ENCODE results near the gene CC2D1A. TPM values are rescaled to one million over a fixed set of nuclear protein-coding genes. Genes with fewer than 3 reads are reported as not detected.

CC2D1A gene
- total RNA-seq, 2 donors from 2014 or later = 90.8 to 132 TPM

- DNase-seq (peak in 1 of 2 donors; percentile 66), ATAC-seq (peak; percentile 77)
- intact Hi-C loops (cut with DNase I, micrococcal nuclease) = loop anchor here (10.0 kb wide), 2 partner anchors 202 to 278 kb away; partner anchors contain the start of gene MISP3 (in 1 of the 2)
Observed at GRCh38 chr19:13872695-13873389, 33.2 kb upstream of the CC2D1A start.

GRCh38 chr19:13873834-13874515, 32.0 kb upstream of the CC2D1A start:
- no peak for DNase-seq
- intact Hi-C loops (cut with DNase I, micrococcal nuclease) = loop anchor here (10.0 kb wide), 2 partner anchors 201 to 279 kb away; partner anchors contain the start of gene MISP3 (in 1 of the 2)
- no peak for ATAC-seq

GRCh38 chr19:13875824-13876223, 30.2 kb upstream of the CC2D1A start:
- ATAC-seq (no peak), DNase-seq (no peak)
- intact Hi-C loops (cut with DNase I, micrococcal nuclease) = loop anchor here (5.0 to 10.0 kb wide), 3 partner anchors 181 to 281 kb away; partner anchors contain the start of gene MISP3 (in 1 of the 2)

- intact Hi-C loops (cut with DNase I, micrococcal nuclease) = loop anchor here (5.0 to 10.0 kb wide), 3 partner anchors 180 to 282 kb away; partner anchors contain the start of gene MISP3 (in 1 of the 2)
- DNase-seq = no peak
- no peak for ATAC-seq
Observed at GRCh38 chr19:13876834-13877233, 29.2 kb upstream of the CC2D1A start, which contains the start of gene NANOS3. Gene NANOS3, plus strand, starts transcription at chr19:13877134. Its CDS starts 115 bp downstream, at chr19:13877249.

GRCh38 chr19:13877303-13877702, 28.7 kb upstream of the CC2D1A start:
- DNase-seq (no peak), ATAC-seq (no peak)
- intact Hi-C loops (cut with DNase I, micrococcal nuclease) = loop anchor here (5.0 to 10.0 kb wide), 3 partner anchors 180 to 283 kb away; partner anchors contain the start of gene MISP3 (in 1 of the 2)

- peak; percentile 80 for ATAC-seq
- intact Hi-C loops (cut with DNase I, micrococcal nuclease) = loop anchor here in 1 of 2 donors (2.0 kb wide), 1 partner anchor 194 kb away; no protein-coding TSS in a partner anchor
Observed at GRCh38 chr19:13880059-13881043, 25.6 kb upstream of the CC2D1A start.

GRCh38 chr19:13881251-13881691, 24.7 kb upstream of the CC2D1A start:
- no peak for ATAC-seq
- intact Hi-C loops (cut with DNase I, micrococcal nuclease) = loop anchor here in 1 of 2 donors (2.0 kb wide), 1 partner anchor 194 kb away; no protein-coding TSS in a partner anchor
- DNase-seq = peak in 1 of 2 donors; percentile 24

More at GRCh38 chr19:13880059-13881043, 25.6 kb upstream of the CC2D1A start:
- peak; percentile 95 to 99 for DNase-seq

- ATAC-seq (peak; percentile 13), DNase-seq (peak in 1 of 2 donors; percentile 67)
- intact Hi-C loops (cut with DNase I, micrococcal nuclease) = loop anchor here in 1 of 2 donors (2.0 kb wide), 1 partner anchor 193 kb away; no protein-coding TSS in a partner anchor
Observed at GRCh38 chr19:13881692-13882418, 24.1 kb upstream of the CC2D1A start.

GRCh38 chr19:13882419-13882795, 23.6 kb upstream of the CC2D1A start:
- ATAC-seq = no peak
- no peak for DNase-seq
- intact Hi-C loops (cut with DNase I, micrococcal nuclease) = no loop called here

GRCh38 chr19:13882836-13883235, 23.2 kb upstream of the CC2D1A start:
- intact Hi-C loops (cut with DNase I, micrococcal nuclease) = no loop called here
- DNase-seq (no peak), ATAC-seq (no peak)

GRCh38 chr19:13883516-13884064, 22.4 kb upstream of the CC2D1A start:
- ATAC-seq (no peak), DNase-seq (no peak)
- intact Hi-C loops (cut with DNase I, micrococcal nuclease) = no loop called here

GRCh38 chr19:13884726-13885591, 21.0 kb upstream of the CC2D1A start:
- DNase-seq (peak; percentile 69 to 89), ATAC-seq (peak; percentile 61)
- intact Hi-C loops (cut with DNase I, micrococcal nuclease) = no loop called here

- intact Hi-C loops (cut with DNase I, micrococcal nuclease) = no loop called here
- DNase-seq (peak in 1 of 2 donors; percentile 16), ATAC-seq (no peak)
Observed at GRCh38 chr19:13885826-13886365, 20.1 kb upstream of the CC2D1A start.

- ATAC-seq (peak; percentile 61), DNase-seq (peak; percentile 78 to 85)
- intact Hi-C loops (cut with DNase I, micrococcal nuclease) = no loop called here
Observed at GRCh38 chr19:13887018-13887436, 19.0 kb upstream of the CC2D1A start.

- ATAC-seq (peak; percentile 9), DNase-seq (no peak)
- intact Hi-C loops (cut with DNase I, micrococcal nuclease) = no loop called here
Observed at GRCh38 chr19:13887517-13887916, 18.5 kb upstream of the CC2D1A start.

GRCh38 chr19:13888281-13888680, 17.7 kb upstream of the CC2D1A start:
- ATAC-seq = peak; percentile 76
- intact Hi-C loops (cut with DNase I, micrococcal nuclease) = no loop called here
- peak; percentile 79 to 90 for DNase-seq

All from left colon (tissue), 2 donors.